Measurements from ENCODE around the gene TECPR2.
A peak's percentile ranks its signal among the peaks of the same experiment; 100 is the strongest.

GRCh38 chr14:102457509-102457908, 94.8 kb downstream of the TECPR2 start:
- TF ChIP-seq CTCF (IDR thresholded peaks at IDR 0.05; ENCODE audit: low read depth, low read length, poor library complexity, severe bottlenecking) (peak; percentile 24), EZH2phosphoT487 (IDR thresholded peaks at IDR 0.05; ENCODE audit: borderline replicate concordance, low read length) (no peak)

Measured in DOHH2 (cell line).